OCI-LY1 (cell line): ENCODE measurements around the gene SLTM.

ENCODE experiments used
- EZH2 ChIP-seq: fragments of 200-600 bp; sonication (generic), shearing (Covaris generic); IDR thresholded peaks from 2 replicates; pipeline ENCODE4 v1.8.0; 2017; ENCODE audit warnings: borderline replicate concordance, mixed run types, mild to moderate bottlenecking, antibody characterized with exemption, low read length, moderate library complexity, mixed read lengths
- TF ChIP-seq, protein P1 (sequence below): fragments of 200-600 bp; sonication (generic), shearing (Covaris generic); IDR thresholded peaks from 2 replicates; pipeline ENCODE4 v1.5.1; 2017; ENCODE audit warnings: mild to moderate bottlenecking, antibody characterized with exemption, low read length, moderate library complexity, mixed read lengths

- TF ChIP-seq, protein P1, sequence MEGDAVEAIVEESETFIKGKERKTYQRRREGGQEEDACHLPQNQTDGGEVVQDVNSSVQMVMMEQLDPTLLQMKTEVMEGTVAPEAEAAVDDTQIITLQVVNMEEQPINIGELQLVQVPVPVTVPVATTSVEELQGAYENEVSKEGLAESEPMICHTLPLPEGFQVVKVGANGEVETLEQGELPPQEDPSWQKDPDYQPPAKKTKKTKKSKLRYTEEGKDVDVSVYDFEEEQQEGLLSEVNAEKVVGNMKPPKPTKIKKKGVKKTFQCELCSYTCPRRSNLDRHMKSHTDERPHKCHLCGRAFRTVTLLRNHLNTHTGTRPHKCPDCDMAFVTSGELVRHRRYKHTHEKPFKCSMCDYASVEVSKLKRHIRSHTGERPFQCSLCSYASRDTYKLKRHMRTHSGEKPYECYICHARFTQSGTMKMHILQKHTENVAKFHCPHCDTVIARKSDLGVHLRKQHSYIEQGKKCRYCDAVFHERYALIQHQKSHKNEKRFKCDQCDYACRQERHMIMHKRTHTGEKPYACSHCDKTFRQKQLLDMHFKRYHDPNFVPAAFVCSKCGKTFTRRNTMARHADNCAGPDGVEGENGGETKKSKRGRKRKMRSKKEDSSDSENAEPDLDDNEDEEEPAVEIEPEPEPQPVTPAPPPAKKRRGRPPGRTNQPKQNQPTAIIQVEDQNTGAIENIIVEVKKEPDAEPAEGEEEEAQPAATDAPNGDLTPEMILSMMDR, result no peak
- TF ChIP-seq EZH2, result no peak
These were observed 1.4 kb downstream of the SLTM start for GRCh38 chr15:58931987-58932588.
